HG03439 (cell line): ENCODE results near the gene ACSM6.

Source experiments
- ATAC-seq: cut with Tn5 transposase; IDR thresholded peaks from one replicate; pipeline ENCODE4 v1.9.1; 2021; ENCODE audit warnings: mild to moderate bottlenecking, moderate library complexity; ENCODE audit not compliant: unreplicated experiment

Gene ACSM6

GRCh38 chr10:95244152-95244551, 50.1 kb downstream of the ACSM6 start:
- no peak for ATAC-seq

GRCh38 chr10:95245425-95246055, 51.5 kb downstream of the ACSM6 start:
- ATAC-seq, result peak; percentile 89

- peak; percentile 42 for ATAC-seq
These were observed 52.6 kb downstream of the ACSM6 start for GRCh38 chr10:95246582-95247051.

DNA sequence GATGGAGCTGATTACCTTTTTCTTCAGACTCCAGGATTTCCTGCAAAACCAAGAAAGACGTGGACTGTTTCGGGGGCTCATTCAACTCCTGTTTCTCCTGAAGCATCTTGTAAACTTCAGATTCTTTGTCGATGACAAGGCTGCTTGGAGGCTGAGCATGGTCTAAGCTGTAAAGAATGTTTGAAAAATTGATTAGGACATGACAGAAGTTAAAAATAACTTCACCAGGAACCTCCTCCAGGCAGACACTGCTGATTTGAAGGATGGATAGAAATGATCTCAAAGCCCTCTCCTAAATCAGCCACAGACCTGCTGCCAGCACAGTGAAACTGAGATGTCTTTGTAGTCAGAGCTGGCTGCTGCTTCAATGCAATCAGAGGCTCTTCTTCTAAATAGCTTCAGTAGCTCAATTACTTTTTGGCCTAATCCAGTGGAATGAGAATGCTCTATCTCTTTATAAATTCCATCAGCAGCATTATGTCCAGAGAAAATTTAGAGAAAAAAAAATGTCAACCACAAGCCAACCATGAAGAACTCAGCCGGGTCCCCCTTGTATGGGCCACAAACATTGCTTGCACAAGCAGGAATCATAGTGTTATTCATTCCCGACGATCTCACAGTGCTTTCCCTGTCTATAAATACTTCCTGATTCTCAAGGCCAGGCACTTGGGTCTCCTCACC, 53.3 kb downstream of the ACSM6 start:
- ATAC-seq, result no peak

GRCh38 chr10:95247881-95248583, 54.0 kb downstream of the ACSM6 start:
- no peak for ATAC-seq

GRCh38 chr10:95248989-95249388, 55.0 kb downstream of the ACSM6 start:
- ATAC-seq, result no peak

DNA sequence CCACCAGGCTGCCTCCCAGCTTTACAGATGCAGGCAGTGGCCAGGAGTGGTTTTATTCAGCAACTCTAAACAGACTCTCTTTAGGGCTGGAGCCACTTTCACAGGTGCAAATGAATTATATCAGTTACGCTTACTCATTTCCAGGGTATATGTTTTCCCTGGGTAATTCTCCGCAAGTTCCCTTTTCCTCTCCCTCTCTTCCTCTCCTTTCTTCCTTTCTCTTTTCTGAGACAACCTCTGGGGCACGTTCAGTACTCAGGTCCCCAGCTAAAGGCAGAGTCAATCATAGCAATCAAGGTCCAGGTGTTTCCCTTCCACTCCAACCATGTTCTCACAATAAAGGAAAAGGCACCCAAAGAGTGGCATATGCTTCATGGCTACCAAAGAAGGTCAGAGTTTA, 55.4 kb downstream of the ACSM6 start:
- no peak for ATAC-seq

DNA sequence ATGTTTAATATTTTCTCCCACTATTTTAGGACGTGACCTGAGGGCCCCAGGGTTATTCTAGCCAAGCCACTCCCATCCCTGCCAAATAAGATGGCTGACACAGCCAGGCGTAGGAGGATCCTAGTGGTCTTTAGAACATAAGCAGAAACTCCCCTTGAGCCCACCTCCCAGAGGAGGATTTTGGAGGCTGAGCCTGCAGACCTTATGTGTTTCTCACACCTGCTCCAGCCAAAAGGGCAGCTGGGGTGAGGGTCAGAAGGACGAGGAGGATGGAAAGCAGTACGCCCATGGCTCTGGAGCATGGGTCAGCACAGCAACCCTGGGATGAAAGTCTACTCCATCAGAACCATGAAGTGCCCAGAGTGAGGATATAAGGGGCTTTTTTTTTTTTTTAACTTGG, 56.8 kb downstream of the ACSM6 start:
- no peak for ATAC-seq

DNA sequence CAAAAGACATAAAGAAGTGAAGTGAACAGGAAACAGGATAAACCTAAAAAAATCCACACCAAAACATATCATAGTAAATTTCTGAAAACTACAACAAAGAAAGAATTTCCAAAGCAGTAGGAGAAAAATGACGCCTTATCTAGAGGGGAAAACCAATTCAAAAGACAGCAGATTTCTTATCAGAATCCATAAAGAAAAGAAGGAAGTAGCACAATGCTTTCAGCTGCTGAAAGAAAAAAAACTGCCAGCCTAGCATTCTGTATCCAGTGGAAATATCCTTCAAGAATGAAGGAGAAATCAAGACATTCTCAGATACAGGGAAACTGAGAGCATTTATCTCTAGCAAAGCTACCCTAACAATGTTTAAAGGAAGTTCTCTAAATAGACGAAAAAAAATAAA, 59.0 kb downstream of the ACSM6 start:
- no peak for ATAC-seq

- ATAC-seq, result no peak
These were observed 59.6 kb downstream of the ACSM6 start for GRCh38 chr10:95253686-95254085.

DNA sequence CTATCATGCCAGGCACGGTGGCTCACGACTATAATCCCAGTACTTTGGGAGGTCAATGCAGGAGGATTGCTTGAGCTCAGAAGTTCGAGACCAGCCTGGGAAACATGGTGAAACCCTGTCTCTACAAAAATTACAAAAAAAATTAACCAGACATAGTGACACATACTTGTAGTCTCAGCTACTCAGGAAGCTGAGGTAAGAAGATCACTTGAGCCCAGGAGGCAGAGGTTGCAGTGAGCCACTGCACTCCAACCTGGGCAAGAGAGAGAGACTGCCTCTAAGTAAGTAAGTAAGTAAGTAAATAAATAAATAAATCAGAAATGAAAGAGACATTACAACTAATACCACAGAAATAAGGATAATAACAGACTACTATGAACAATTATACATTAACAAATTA, 60.6 kb downstream of the ACSM6 start:
- no peak for ATAC-seq

DNA sequence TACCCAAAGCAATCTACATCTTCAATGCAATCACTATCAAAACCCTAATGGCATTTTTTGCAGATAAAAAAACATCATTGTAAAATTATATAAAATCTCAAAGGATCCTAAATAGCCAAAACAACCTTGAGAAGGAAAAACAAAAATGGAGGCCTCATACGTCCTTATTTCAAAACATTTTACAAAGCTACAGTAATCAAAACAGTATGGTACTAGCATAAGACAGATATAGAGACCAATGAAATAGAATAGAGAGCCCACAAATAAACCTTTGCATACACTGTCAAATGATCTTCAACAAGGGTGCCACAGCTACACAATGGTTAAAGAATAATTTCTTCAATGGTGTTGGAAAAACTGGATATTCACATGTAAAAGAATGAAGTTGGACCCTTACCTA, 62.2 kb downstream of the ACSM6 start:
- no peak for ATAC-seq

- no peak for ATAC-seq
These were observed 63.8 kb downstream of the ACSM6 start for GRCh38 chr10:95257849-95258248.

- peak; percentile 72 for ATAC-seq
These were observed 66.4 kb downstream of the ACSM6 start for GRCh38 chr10:95260397-95260881.

GRCh38 chr10:95260909-95261552, 67.0 kb downstream of the ACSM6 start:
- no peak for ATAC-seq

DNA sequence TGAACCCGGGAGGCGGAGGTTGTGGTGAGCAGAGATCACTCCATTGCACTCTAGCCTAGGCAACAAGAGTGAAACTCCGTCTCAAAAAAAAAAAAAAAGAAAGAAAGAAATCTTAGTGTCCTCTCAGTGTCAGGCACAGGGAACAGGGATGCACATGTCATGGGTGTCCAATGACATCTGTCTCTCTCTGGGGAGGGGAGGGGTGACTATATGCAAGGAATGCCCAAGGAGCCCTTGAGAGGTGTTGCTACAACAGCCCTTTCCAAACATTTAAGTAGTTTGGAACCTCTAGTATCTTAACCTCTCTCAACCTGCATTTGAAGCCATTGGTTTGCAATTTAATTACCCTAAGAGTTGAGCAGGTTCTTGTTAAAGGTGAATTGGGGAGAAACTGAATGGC, 67.9 kb downstream of the ACSM6 start:
- ATAC-seq, result no peak

- ATAC-seq, result no peak
These were observed 68.9 kb downstream of the ACSM6 start for GRCh38 chr10:95262763-95263518.

GRCh38 chr10:95263864-95264226, 69.8 kb downstream of the ACSM6 start:
- no peak for ATAC-seq

GRCh38 chr10:95264227-95265051, 70.4 kb downstream of the ACSM6 start:
- no peak for ATAC-seq

DNA sequence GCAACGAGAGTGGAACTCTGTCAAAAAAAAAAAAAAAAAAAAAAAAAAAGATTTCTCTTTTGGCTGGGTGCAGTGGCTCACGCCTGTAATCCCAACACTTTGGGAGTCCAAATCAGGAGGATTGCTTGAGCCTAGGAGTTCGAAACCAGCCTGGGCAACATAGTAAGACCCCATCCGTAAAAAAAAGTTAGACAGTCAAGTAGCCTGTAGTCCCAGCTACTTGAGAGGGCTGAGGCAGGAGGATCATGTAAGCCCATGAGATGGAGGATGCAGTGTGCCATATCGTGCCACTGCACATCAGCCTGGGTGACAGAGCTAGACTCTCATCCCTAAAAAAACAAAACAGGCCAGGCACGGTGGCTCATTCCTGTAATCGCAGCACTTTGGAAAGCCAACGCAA, 71.5 kb downstream of the ACSM6 start:
- ATAC-seq, result no peak
